GM18870 (cell line): Measurements from ENCODE around the gene ARPC5.
"Not testable (repeated sequence)": the region's sequence is repeated elsewhere in the genome, so short reads cannot be mapped to it uniquely, and the experiment has no call there.

Experiments used
- ATAC-seq: cut with Tn5 transposase; IDR thresholded peaks from one replicate; pipeline ENCODE4 v1.9.1; 2021; ENCODE audit warnings: moderate library complexity; ENCODE audit not compliant: unreplicated experiment

ARPC5 gene

DNA sequence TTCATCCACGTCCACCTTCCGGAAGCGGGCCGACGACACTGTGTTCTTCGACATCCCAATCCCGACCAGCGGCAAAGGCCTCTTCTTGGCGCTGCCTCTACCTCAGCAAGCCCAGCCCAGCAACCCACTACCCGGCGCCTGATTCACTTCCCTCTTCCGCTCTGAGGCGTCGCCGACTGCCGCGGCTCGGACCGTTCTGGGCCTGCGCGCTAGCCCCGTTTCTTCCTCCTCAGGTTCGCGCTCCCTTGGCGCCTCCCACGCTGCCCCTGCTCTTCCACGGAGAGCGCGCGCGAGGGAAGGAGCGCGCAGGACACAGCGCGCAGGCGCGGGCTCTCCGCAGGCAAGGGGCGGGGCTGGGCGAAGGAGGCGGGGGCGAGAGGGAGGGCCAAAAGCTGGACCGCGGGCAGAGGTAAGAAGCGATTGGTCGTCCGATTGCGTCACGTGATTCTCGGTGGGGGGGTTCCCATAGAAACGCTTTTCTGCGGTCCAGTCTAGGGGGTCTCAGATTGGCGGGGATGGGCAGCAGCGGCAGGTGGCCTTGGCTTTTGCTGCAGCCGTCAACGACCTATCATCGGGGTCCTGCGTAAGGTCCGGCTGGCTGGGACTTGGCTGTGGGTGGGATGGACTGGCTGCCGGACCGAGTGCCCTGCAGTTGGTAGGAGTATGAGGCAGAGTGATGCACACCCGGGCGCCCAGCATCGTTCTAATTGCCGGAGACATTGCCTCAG is at the start of gene ARPC5:
ARPC5 (minus strand) TSS at position 178 of the 728 bp plus-strand sequence; CDS start at position 54, 124 bp downstream.
- ATAC-seq, result peak; percentile 59

DNA sequence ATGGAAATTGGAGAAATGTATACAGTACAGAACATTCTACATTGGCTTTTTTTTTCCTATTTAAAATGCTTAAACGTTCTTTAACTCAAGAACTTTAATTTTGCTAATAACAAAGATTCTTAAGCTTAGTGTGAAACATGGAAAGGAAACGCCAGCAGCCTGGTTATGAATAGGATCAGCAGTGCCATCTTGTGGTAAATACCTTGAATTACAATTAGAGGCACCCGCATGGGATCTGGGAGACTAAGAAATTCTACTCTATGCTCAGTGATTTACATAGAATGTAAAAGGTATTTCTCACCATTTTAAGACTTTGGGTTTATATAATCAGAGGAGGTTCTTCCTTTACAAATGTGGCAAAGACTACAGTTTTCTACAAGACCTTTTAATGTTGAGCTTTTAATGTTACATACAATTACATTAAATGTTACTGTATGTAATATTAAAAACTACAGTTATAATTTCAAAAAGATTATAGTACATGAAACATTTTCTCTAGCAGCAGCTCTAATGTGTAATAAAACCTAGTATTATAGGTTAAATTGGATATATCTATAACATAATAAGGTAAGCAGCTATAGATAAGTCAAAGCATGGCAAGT is 49.6 kb upstream of the ARPC5 start:
- ATAC-seq, result no peak

DNA sequence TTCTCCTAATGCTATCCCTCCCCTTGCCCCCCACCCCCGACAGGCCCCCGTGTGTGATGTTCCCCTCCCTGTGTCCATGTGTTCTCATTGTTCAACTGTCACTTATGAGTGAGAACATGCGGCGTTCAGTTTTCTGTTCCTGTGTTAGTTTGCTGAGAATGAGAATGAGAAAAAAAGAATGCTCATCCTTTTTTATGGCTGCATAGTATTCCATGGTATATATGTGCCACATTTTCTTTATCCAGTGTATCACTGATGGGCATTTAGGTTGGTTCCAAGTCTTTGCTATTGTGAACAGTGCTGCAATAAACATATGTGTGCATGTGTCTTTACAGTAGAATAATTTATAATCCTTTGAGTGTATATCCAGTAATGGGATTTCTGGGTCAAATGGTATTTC is 43.8 kb upstream of the ARPC5 start:
- not testable (repeated sequence) for ATAC-seq

GRCh38 chr1:183678819-183679218 is 43.2 kb upstream of the ARPC5 start:
- ATAC-seq, result no peak

DNA sequence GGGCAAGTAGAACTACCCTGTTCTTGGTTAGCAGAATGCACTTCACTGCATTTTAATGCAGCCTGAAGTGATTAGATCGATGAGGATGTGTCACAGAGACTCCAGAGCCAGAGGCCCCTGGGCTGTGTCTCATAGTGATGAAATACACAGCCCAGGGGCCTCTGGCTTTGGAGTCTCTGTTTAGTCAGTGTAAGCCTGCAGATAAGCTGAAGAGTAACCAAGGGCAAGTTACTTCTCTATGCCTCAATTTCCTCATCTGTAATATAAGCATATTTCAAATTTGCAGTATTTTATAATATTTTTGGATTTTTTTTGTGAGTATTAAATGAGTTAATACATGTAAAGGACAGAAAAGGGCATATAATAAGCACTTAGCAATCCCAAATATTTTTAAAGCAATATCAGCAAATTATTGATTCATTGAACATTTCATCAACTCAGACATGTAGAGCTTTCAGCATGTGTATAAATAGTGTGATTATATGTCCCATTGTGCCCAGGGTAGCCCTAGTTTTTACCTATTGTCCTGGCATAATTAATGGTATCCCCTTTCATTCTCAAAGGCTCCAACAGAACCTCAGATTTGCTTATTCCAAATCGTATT is 41.1 kb upstream of the ARPC5 start:
- no peak for ATAC-seq

GRCh38 chr1:183675883-183676585 is 40.5 kb upstream of the ARPC5 start:
- no peak for ATAC-seq

DNA sequence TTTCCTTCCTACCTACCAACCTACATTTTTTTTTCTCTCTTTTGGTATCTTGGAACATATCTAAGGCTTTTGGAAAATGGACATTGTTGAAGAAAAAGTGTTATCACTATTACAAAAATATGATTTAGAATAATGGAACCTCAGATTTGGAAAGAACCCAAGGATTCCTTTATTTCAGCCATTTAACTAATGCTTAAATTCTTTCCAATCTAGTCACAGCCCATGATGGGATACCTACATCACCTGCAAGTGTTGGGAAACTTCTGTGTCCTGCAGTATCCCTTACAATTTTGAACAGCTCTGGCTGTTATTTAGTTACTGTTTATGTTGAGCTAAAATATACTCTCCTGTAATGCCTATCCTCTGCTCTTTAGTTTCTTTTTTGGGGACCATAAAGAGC is 39.8 kb upstream of the ARPC5 start:
- no peak for ATAC-seq

GRCh38 chr1:183674886-183675285 is 39.3 kb upstream of the ARPC5 start:
- ATAC-seq, result no peak

GRCh38 chr1:183674339-183674738 is 38.8 kb upstream of the ARPC5 start:
- ATAC-seq, result no peak

DNA sequence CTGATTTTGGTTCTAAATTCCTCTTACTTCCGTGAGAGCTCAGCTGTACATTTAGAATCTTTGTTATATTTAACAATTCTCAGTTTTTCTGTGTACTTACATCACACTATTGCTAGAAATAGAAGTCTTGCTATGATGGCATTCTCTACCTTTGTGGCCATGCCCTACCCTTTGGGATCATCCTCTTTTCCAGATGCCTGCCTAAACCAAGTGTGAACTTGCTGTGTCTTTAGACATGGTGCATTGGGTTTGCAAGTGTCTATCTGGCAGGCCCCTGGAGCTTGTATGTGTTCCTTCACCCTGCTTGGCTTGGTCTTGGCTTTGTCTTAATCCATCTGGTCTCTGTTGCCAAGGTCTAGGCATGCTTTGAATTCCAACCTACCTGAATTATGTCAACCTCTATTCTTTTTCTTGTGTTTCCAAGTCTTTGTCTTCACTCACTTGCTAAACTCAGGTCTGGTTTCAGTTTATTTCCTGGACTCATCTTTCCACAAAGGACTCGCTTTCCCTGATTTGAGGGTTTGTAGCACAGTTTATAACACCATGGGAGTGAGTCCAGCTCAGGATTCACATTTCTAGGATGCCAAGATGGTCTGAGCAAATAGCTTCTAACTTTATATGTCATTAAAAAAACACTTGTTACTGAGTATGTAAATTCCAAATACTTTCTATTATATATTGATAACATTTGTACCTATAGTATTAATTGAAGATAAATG is 38.2 kb upstream of the ARPC5 start:
- ATAC-seq, result no peak

DNA sequence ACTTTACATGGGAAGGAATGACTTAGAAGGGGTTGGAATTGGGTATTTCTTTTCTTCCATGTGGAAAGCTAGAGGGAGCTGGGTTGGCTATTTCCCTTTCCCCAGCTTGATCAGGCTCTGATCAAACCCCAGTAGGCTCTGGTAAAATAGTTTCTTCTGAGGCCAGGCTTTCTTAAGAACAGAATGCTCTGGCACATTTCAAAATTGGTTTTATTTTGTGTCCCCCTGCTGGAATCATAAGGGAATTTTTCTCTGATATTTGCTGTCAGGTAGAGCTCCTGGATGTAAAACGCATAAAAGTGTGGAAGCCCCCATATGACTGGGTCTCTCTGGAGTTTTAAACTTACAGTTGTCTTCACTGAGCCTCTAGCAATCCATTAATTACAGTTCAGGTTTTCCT is 34.6 kb upstream of the ARPC5 start:
- no peak for ATAC-seq

GRCh38 chr1:183656355-183656754 is 20.8 kb upstream of the ARPC5 start:
- no peak for ATAC-seq

GRCh38 chr1:183655562-183656075 is 20.0 kb upstream of the ARPC5 start:
- ATAC-seq, result peak; percentile 64

DNA sequence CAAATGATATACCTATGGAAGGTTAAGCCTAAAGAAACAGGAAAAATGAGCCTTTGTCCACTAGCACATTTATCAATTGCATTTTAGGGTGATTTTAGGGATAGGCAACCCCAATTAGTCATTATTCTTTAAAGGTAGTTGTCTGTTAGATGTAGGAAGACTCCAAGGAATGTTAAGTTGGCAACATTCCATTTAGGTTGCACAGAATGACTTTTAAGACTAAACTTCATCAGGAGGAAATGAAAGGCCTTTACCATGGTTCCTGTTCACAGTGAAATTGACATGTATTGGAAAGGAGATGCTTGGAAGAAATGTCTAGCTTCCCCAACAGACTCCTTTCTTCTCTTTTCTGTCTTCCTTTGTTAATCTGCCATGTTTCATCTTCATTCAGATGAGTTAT is 19.1 kb upstream of the ARPC5 start:
- ATAC-seq, result no peak

- ATAC-seq, result no peak
These were observed 18.4 kb upstream of the ARPC5 start for GRCh38 chr1:183653876-183654451.

GRCh38 chr1:183653462-183653794 is 17.8 kb upstream of the ARPC5 start:
- no peak for ATAC-seq

DNA sequence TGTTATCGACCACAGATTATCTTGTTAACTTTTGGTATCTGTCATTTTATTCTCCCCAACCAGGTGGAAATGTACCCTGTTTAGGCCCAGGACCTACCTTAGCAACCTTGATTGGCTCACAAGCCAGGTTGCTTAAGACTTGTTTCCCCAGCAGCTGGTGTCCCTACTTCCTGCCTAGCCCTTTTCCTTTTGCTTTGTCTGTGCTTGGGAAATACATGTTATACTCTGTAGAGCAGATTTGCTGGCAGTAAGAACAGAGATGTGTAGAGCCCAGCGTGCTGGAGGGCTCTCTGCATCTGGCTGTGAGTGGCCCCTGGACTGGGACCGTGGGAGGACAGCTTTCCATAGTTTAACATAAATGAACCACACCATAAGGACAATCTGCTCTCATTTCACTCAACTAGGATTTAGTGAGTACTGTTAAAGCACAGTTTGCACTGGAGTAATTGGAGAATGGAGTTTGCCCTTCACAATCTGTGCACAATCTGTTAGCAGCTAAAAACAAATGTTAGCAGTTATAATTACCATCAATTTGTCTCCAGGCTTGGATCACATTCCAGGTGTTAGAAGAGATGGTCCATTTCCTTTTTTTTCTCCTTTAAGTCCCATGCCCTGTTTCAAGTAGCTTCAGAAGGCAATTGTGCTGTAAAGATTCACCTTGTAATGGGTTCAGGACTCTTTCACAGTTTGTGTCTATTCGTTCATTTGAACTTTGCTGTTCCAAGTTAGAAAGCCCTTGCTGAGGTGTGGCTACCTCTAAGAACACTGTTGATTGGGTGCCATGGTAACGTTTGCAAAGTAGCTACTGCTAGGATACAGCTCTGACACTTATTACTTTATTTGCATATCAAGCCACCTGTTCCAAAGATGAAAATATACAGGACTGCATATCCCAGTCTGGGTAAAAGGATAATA is 17.2 kb upstream of the ARPC5 start, which contains the start of gene APOBEC4:
APOBEC4 (minus strand) TSS at position 770 of the 915 bp plus-strand sequence. CDS start 4,535 bp downstream, outside the sequence.
- no peak for ATAC-seq

GRCh38 chr1:183652107-183652506 is 16.5 kb upstream of the ARPC5 start:
- ATAC-seq, result peak; percentile 55

DNA sequence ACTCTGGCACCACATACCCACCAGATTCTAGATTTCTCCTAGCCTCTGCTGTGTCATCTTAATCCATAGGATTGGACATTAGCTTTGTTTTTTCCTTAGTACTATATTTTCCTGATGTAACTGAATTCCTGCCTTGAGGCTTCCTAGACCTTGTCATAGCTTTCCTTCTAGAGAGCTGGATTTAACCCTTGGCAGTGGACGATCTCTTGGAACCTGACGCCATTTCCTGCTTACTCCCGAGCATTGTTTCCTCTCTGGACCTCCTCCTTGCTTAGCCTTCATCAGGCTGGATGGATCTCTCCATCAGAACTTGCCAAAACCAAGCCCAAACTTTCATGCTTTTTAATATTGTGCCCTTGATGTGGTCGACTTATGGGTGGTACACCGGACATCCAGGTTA is 16.0 kb upstream of the ARPC5 start:
- ATAC-seq, result peak; percentile 2
